ENCODE data around the gene RGS17. TPM values are rescaled to one million over a fixed set of nuclear protein-coding genes. Genes with fewer than 3 reads are reported as not detected.
"Not testable (repeated sequence)": the region's sequence is repeated elsewhere in the genome, so short reads cannot be mapped to it uniquely, and the experiment has no call there.

RGS17 gene
- total RNA-seq, 1 experiment from 2014 or later = 0.37 TPM

- Histone ChIP-seq H3K4me1 (replicated peaks) (peaks cover 49% of the 10 kb centered on the region), H3K27ac (no peak overlapping the region), H3K4me3 (no peak overlapping the region), H3K36me3 (peaks cover 87% of the 10 kb centered on the region), H3K9me3 (replicated peaks) (no peaks in the 10 kb centered on the region), H3K27me3 (replicated peaks) (no peaks in the 10 kb centered on the region)
- DNase-seq (ENCODE audit: low read depth in 1 of 2, low spot score in 2 of 2) = no peak
These were observed 153.0 kb downstream of the RGS17 start for GRCh38 chr6:152978058-152978457.

- H3K9me3 ChIP-seq (replicated peaks) = no peaks in the 10 kb centered on the region
- no peaks in the 10 kb centered on the region for H3K27me3 ChIP-seq (replicated peaks)
- no peak overlapping the region for H3K27ac ChIP-seq
- peaks cover 90% of the 10 kb centered on the region for H3K36me3 ChIP-seq
- DNase-seq (ENCODE audit: low read depth in 1 of 2, low spot score in 2 of 2) = no peak
- no peak overlapping the region for H3K4me3 ChIP-seq
- peaks cover 49% of the 10 kb centered on the region for H3K4me1 ChIP-seq (replicated peaks)
These were observed 153.5 kb downstream of the RGS17 start for GRCh38 chr6:152977556-152977955.

GRCh38 chr6:152976749-152977148 is 154.3 kb downstream of the RGS17 start:
- peaks cover 92% of the 10 kb centered on the region for H3K36me3 ChIP-seq
- H3K4me3 ChIP-seq = no peak overlapping the region
- H3K4me1 ChIP-seq (replicated peaks) = peaks cover 49% of the 10 kb centered on the region
- no peaks in the 10 kb centered on the region for H3K9me3 ChIP-seq (replicated peaks)
- no peak for DNase-seq (ENCODE audit: low read depth in 1 of 2, low spot score in 2 of 2)
- H3K27ac ChIP-seq = no peak overlapping the region
- H3K27me3 ChIP-seq (replicated peaks) = no peaks in the 10 kb centered on the region

GRCh38 chr6:152975204-152975915 is 155.7 kb downstream of the RGS17 start:
- Histone ChIP-seq H3K9me3 (replicated peaks) (no peaks in the 10 kb centered on the region), H3K36me3 (peaks cover 96% of the 10 kb centered on the region), H3K27me3 (replicated peaks) (no peaks in the 10 kb centered on the region), H3K4me1 (replicated peaks) (peaks cover 44% of the 10 kb centered on the region), H3K4me3 (no peak overlapping the region), H3K27ac (no peak overlapping the region)
- DNase-seq (ENCODE audit: low read depth in 1 of 2, low spot score in 2 of 2) = no peak

- Histone ChIP-seq H3K9me3 (replicated peaks) (0 out of 2 replicates have a peak, but pooled peaks cover 3% of the 10 kb centered on the region), H3K4me1 (replicated peaks) (peaks cover 31% of the 10 kb centered on the region), H3K4me3 (no peak overlapping the region), H3K27ac (no peak overlapping the region), H3K36me3 (peaks cover 96% of the 10 kb centered on the region), H3K27me3 (replicated peaks) (no peaks in the 10 kb centered on the region)
- no peak for DNase-seq (ENCODE audit: low read depth in 1 of 2, low spot score in 2 of 2)
These were observed 157.2 kb downstream of the RGS17 start for GRCh38 chr6:152973916-152974315.

- H3K4me1 ChIP-seq (replicated peaks) = no peaks in the 10 kb centered on the region
- H3K36me3 ChIP-seq = peaks cover 59% of the 10 kb centered on the region
- no peak overlapping the region for H3K27ac ChIP-seq
- DNase-seq (ENCODE audit: low read depth in 1 of 2, low spot score in 2 of 2) = no peak
- H3K4me3 ChIP-seq = no peak overlapping the region
- no peaks in the 10 kb centered on the region for H3K27me3 ChIP-seq (replicated peaks)
- 0 out of 2 replicates have a peak, but pooled peaks cover 3% of the 10 kb centered on the region for H3K9me3 ChIP-seq (replicated peaks)
These were observed 161.2 kb downstream of the RGS17 start for GRCh38 chr6:152969688-152970418.

- DNase-seq (ENCODE audit: low read depth in 1 of 2, low spot score in 2 of 2); H3K4me1 ChIP-seq (replicated peaks); H3K27ac ChIP-seq; H3K9me3 ChIP-seq (replicated peaks); H3K4me3 ChIP-seq; H3K27me3 ChIP-seq (replicated peaks): not testable (repeated sequence)
- H3K36me3 ChIP-seq = peaks cover 23% of the 10 kb centered on the region
These were observed 164.8 kb downstream of the RGS17 start for GRCh38 chr6:152966168-152966894.

- no peak for DNase-seq (ENCODE audit: low read depth in 1 of 2, low spot score in 2 of 2)
- peaks cover 6% of the 10 kb centered on the region for H3K9me3 ChIP-seq (replicated peaks)
- no peaks in the 10 kb centered on the region for H3K36me3 ChIP-seq
- no peaks in the 10 kb centered on the region for H3K27me3 ChIP-seq (replicated peaks)
- no peak overlapping the region for H3K27ac ChIP-seq
- peaks cover 30% of the 10 kb centered on the region for H3K4me1 ChIP-seq (replicated peaks)
- H3K4me3 ChIP-seq = no peak overlapping the region
These were observed 171.7 kb downstream of the RGS17 start for GRCh38 chr6:152959333-152959732.

- Histone ChIP-seq H3K36me3 (no peaks in the 10 kb centered on the region), H3K9me3 (replicated peaks) (peaks cover 6% of the 10 kb centered on the region), H3K4me3 (no peak overlapping the region), H3K4me1 (replicated peaks) (peaks cover 33% of the 10 kb centered on the region), H3K27me3 (replicated peaks) (no peaks in the 10 kb centered on the region), H3K27ac (no peak overlapping the region)
- DNase-seq (ENCODE audit: low read depth in 1 of 2, low spot score in 2 of 2) = no peak
These were observed 173.3 kb downstream of the RGS17 start for GRCh38 chr6:152957796-152958195.

Other genes starting within 250 kb of the RGS17 start
- 68.7 and 87.5 TPM in 2 replicates for gene FBXO5, start 148.2 kb downstream of the RGS17 start, total RNA-seq (2014; rRNA removed; shearing (Covaris generic))
- 30.0 and 38.1 TPM in 2 replicates for gene MTRF1L, start 128.6 kb downstream of the RGS17 start, total RNA-seq (2014; rRNA removed; shearing (Covaris generic))

Data from SJSA1 (cell line).